ENCODE results near the gene NANS.

DNA sequence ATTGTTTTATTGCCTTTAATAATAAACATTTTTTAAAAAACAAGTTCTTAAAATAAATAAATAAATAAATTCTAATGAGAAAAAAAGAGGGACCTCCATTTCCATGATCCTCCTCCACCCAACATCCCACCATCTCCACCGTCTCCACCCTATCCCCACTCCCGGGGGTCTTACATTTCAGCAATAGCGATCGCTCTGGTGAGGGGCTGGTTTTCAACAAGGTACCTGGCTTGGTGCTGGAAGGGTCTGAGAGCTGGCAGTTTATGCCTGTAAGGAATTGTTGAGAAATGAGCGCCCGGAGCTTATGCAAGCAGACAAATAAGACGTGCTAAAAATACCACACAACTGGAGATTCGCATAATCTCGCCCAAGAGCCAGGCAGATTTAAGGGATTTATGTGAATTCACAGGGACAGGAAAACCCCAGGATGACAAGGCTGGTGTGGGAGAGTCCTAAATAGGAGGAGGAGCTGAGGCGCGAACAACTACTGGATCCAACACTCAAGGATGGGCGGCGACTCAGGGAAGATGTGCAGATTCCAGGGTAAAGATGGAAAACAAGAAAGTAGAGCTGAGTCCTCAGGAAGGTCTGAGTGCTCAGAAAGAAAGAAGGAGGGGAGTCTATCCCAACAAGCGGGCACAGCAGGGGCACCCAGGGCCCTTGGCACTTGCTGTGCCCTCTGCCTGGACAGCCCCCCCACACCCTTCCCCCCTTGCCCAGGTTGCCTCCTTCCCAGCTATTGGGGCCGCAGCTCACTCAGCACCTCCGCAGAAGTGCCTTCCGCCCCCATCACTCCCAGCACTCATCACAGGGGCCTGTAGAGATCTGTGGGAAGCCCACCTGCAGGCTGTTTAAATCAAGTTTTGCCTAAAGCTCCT is 35.4 kb downstream of the NANS start:
- no peak for TF ChIP-seq CTCF (conservative IDR thresholded peaks at IDR 0.05; ENCODE audit: low read length)
- no peak for TF ChIP-seq EZH2phosphoT487 (IDR thresholded peaks at IDR 0.05; ENCODE audit: borderline replicate concordance, low read depth, low read length)
